Astrocyte (in vitro differentiated cells and primary cell): ENCODE measurements around the gene STK40. TPM values are rescaled to one million over a fixed set of nuclear protein-coding genes. Genes with fewer than 3 reads are reported as not detected.

Source experiments
- DNase-seq: peaks from one replicate; pipeline ENCODE4 v3.0.0-alpha.2; 2010; ENCODE audit warnings: low read depth
- FAIRE-seq: peaks from 2 replicates; lab custom pipeline; 2011; peaks lifted over from hg19 to GRCh38; lab: Jason Lieb, UNC
- H2AFZ ChIP-seq: 2 replicates; pipeline ENCODE4 v1.6.0; 2012; ENCODE audit warnings: low read depth, low read length, inconsistent platforms
- H3K27ac ChIP-seq: 2 replicates; pipeline ENCODE4 v1.5.1; 2011; ENCODE audit warnings: low read depth, low read length, inconsistent platforms
- H3K27me3 ChIP-seq: 2 replicates; pipeline ENCODE4 v1.6.0; 2011; ENCODE audit warnings: low read length, inconsistent platforms; ENCODE audit not compliant: insufficient read depth
- H3K36me3 ChIP-seq: 2 replicates; pipeline ENCODE4 v1.5.1; 2011; ENCODE audit warnings: low read length, inconsistent platforms; ENCODE audit not compliant: insufficient read depth
- H3K4me1 ChIP-seq: 2 replicates; pipeline ENCODE4 v1.5.1; 2011; ENCODE audit warnings: low read length, inconsistent platforms; ENCODE audit not compliant: insufficient read depth
- H3K4me2 ChIP-seq: 2 replicates; pipeline ENCODE4 v1.6.0; 2012; ENCODE audit warnings: low read length, inconsistent platforms
- H3K4me3 ChIP-seq: 2 replicates; pipeline ENCODE4 v1.5.1; 2011; ENCODE audit warnings: low read depth, mild to moderate bottlenecking, low read length, inconsistent platforms; ENCODE audit not compliant: insufficient read depth
- H3K79me2 ChIP-seq: 2 replicates; pipeline ENCODE4 v1.6.0; 2012; ENCODE audit warnings: mild to moderate bottlenecking, low read length, inconsistent platforms; ENCODE audit not compliant: insufficient read depth
- H3K9ac ChIP-seq: 2 replicates; pipeline ENCODE4 v1.6.0; 2012; ENCODE audit warnings: mild to moderate bottlenecking, low read length, inconsistent platforms
- H3K9me3 ChIP-seq: 2 replicates; pipeline ENCODE4 v1.5.1; 2012; ENCODE audit warnings: low read depth, mild to moderate bottlenecking, low read length, inconsistent platforms; ENCODE audit not compliant: insufficient read depth
- H4K20me1 ChIP-seq: 2 replicates; pipeline ENCODE4 v1.6.0; 2012; ENCODE audit warnings: low read length, inconsistent platforms; ENCODE audit not compliant: insufficient read depth
- H3K27ac Mint-ChIP-seq: one replicate; pipeline ENCODE4 v1.8.0; 2021; ENCODE audit warnings: mild to moderate bottlenecking, mixed read lengths; ENCODE audit not compliant: unreplicated experiment
- H3K27me3 Mint-ChIP-seq: one replicate; pipeline ENCODE4 v1.8.0; 2021; ENCODE audit warnings: low read depth, mixed read lengths; ENCODE audit not compliant: unreplicated experiment
- H3K36me3 Mint-ChIP-seq: one replicate; pipeline ENCODE4 v1.8.0; 2021; ENCODE audit warnings: low read depth, mixed read lengths; ENCODE audit not compliant: unreplicated experiment
- H3K4me1 Mint-ChIP-seq: one replicate; pipeline ENCODE4 v1.8.0; 2021; ENCODE audit warnings: low read depth, mixed read lengths; ENCODE audit not compliant: unreplicated experiment
- H3K4me3 Mint-ChIP-seq: one replicate; pipeline ENCODE4 v1.8.0; 2021; ENCODE audit warnings: mild to moderate bottlenecking, moderate library complexity, mixed read lengths; ENCODE audit not compliant: unreplicated experiment
- H3K9me3 Mint-ChIP-seq: one replicate; pipeline ENCODE4 v1.8.0; 2021; ENCODE audit warnings: mild to moderate bottlenecking, mixed read lengths; ENCODE audit not compliant: unreplicated experiment
- EZH2 ChIP-seq: IDR thresholded peaks from 2 replicates; pipeline ENCODE4 v1.6.1; 2012; ENCODE audit warnings: mild to moderate bottlenecking, low read length, inconsistent platforms; ENCODE audit not compliant: insufficient read depth
- total RNA-seq: library from RNA; stranded (reverse); gene quantifications from 2 replicates; pipeline ENCODE4 v1.2.1, GENCODE V29; 2021
- TF ChIP-seq, protein P1 (sequence below): IDR thresholded peaks from 2 replicates; pipeline ENCODE4 v1.5.1; 2011; ENCODE audit warnings: low read depth, mild to moderate bottlenecking, inconsistent platforms, low read length, moderate library complexity; ENCODE audit not compliant: insufficient read depth

The STK40 gene
- total RNA-seq, 1 donor from 2014 or later, result 71.1 TPM

DNA sequence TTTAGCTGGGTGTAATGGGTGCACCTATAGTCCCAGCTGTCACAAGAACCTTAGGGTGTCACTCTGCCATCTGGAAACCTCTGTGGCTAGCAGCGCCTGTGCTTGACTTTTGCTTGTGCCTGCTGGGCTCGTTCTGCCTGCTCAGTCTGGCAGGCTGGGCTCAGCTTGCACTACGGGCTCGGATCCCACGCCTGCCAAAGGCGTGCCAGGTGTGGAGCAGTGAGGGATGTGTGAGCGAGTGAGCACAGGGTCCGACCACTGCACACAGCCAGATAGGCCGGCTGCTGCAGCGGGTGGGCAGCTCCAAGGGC lies 14.7 kb upstream of the STK40 start:
- TF ChIP-seq, protein P1, sequence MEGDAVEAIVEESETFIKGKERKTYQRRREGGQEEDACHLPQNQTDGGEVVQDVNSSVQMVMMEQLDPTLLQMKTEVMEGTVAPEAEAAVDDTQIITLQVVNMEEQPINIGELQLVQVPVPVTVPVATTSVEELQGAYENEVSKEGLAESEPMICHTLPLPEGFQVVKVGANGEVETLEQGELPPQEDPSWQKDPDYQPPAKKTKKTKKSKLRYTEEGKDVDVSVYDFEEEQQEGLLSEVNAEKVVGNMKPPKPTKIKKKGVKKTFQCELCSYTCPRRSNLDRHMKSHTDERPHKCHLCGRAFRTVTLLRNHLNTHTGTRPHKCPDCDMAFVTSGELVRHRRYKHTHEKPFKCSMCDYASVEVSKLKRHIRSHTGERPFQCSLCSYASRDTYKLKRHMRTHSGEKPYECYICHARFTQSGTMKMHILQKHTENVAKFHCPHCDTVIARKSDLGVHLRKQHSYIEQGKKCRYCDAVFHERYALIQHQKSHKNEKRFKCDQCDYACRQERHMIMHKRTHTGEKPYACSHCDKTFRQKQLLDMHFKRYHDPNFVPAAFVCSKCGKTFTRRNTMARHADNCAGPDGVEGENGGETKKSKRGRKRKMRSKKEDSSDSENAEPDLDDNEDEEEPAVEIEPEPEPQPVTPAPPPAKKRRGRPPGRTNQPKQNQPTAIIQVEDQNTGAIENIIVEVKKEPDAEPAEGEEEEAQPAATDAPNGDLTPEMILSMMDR, result no peak
- TF ChIP-seq EZH2, result no peak
- Histone ChIP-seq H3K27ac (no peak overlapping the region), H3K4me2 (no peak overlapping the region), H3K4me1 (peaks cover 10% of the 10 kb centered on the region), H3K36me3 (no peaks in the 10 kb centered on the region), H3K4me3 (no peak overlapping the region), H3K9me3 (no peaks in the 10 kb centered on the region), H3K79me2 (peaks cover 15% of the 10 kb centered on the region), H2AFZ (no peak overlapping the region), H3K27me3 (no peaks in the 10 kb centered on the region), H4K20me1 (no peaks in the 10 kb centered on the region), H3K9ac (no peak overlapping the region)
- FAIRE-seq (no peak), DNase-seq (no peak)
- Mint-ChIP-seq H3K9me3 (no peaks in the 10 kb centered on the region), H3K27me3 (no peaks in the 10 kb centered on the region), H3K4me1 (peaks cover 19% of the 10 kb centered on the region), H3K36me3 (peaks cover 2% of the 10 kb centered on the region), H3K27ac (no peak overlapping the region), H3K4me3 (peak overlapping the region; percentile 85)

DNA sequence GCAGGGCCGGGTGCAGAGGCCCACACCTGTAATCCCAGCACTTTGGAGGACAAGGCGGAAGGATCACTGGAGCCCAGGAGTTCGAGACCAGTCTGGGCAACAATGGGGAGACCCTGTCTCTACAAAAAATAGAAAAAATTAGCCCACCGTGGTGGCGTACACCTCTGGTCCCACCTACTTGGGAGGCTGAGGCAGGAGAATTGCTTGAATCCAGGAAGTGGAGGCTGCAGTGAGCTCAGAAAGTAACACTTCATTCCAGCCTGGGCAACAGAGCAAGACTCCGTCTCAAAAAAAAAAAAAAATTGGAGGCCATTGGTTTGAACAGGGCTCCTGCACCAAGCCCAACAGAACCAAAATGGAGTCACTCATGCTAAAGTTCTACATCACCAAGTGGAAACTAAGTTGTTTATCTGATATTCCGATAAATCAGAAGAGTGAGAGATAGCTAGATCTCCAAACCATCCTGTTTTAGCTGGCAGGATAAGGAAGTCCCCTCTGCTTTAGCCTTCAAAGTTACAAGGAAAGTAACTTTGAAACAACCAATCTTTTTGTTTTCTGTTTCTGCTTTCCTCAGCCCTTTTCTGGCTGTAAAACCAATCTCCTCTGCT lies 12.8 kb upstream of the STK40 start:
- Histone ChIP-seq H3K79me2 (peaks cover 29% of the 10 kb centered on the region), H3K27me3 (no peaks in the 10 kb centered on the region), H3K4me3 (peak overlapping the region; percentile 91), H3K4me2 (peak overlapping the region; percentile 88), H4K20me1 (peaks cover 5% of the 10 kb centered on the region), H2AFZ (no peak overlapping the region), H3K9me3 (no peaks in the 10 kb centered on the region), H3K36me3 (peaks cover 6% of the 10 kb centered on the region), H3K27ac (peak overlapping the region; percentile 92), H3K9ac (peak overlapping the region; percentile 95), H3K4me1 (peaks cover 10% of the 10 kb centered on the region)
- peak overlapping the region; percentile 98 for H3K27ac Mint-ChIP-seq
- TF ChIP-seq, protein P1, result no peak
- no peak for TF ChIP-seq EZH2
- DNase-seq (no peak), FAIRE-seq (no peak)
- no peaks in the 10 kb centered on the region for H3K9me3 Mint-ChIP-seq
- H3K4me1 Mint-ChIP-seq, result peaks cover 19% of the 10 kb centered on the region
- no peaks in the 10 kb centered on the region for H3K27me3 Mint-ChIP-seq
- H3K4me3 Mint-ChIP-seq, result peak overlapping the region; percentile 97
- peaks cover 2% of the 10 kb centered on the region for H3K36me3 Mint-ChIP-seq

DNA sequence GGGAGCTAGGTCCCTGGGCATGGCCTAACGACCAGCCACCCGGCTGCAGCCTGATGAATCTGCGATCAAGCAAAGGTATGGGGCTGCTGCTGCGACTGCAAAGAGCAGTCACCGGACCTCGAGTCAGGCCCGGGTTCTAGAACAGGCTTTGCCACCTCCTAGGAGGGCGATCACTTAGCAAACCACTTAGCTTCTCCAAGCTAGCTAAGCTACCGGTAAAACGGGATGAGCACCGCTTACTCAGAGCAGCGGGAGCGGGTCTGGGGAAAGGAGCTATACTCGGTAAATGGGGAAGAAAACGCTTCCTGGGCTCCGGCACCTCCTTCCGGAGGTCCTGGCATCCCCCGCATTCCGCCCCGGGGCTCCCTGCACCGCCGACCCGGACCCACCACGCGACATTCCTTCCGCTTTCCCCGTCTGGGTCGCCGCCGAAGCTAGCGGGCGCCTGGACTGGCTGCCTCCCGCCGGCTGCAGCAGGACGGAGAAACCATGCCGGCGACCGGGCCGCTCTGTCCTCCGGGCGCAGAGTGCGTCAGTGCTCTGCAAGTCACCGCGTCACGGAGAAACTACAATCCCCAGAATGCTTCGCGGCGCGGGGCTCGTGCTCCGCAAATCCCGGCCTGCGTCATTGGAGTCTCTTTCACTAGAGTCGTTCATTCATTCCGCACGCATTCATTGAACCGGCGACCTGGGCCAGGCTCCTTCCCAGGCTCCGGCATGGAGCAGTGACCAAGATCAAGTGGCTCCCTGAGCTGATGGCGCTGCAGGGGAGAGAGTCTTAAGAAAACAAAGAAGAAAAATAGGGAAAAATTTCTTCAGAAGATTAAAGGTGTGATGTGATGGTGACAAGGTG lies 11.9 kb upstream of the STK40 start, which contains the start of gene LSM10:
Gene LSM10 (minus strand): TSS at position 531 of the 853 bp plus-strand sequence. CDS start 3,779 bp downstream, outside the sequence.
- FAIRE-seq, result no peak
- H4K20me1 ChIP-seq, result peaks cover 5% of the 10 kb centered on the region
- peak within 1 kb of the TSS; percentile 98 for H3K27ac Mint-ChIP-seq

More for the DNA sequence above, 11.9 kb upstream of the STK40 start, which contains the start of gene LSM10:
- DNase-seq, result peak; percentile 89
- peak within 1 kb of the TSS; percentile 89 for H2AFZ ChIP-seq
- TF ChIP-seq, protein P1, result no peak
- TF ChIP-seq EZH2, result no peak
- H3K36me3 ChIP-seq, result peaks cover 9% of the 10 kb centered on the region
- H3K9me3 ChIP-seq, result no peaks in the 10 kb centered on the region
- H3K4me1 Mint-ChIP-seq, result peaks cover 19% of the 10 kb centered on the region
- H3K4me3 ChIP-seq, result peak within 1 kb of the TSS; percentile 91
- no peaks in the 10 kb centered on the region for H3K27me3 Mint-ChIP-seq
- peaks cover 10% of the 10 kb centered on the region for H3K4me1 ChIP-seq
- H3K4me3 Mint-ChIP-seq, result peak within 1 kb of the TSS; percentile 97
- H3K9ac ChIP-seq, result peak within 1 kb of the TSS; percentile 95
- peaks cover 30% of the 10 kb centered on the region for H3K79me2 ChIP-seq
- peaks cover 8% of the 10 kb centered on the region for H3K36me3 Mint-ChIP-seq
- peak within 1 kb of the TSS; percentile 88 for H3K4me2 ChIP-seq
- H3K27me3 ChIP-seq, result no peaks in the 10 kb centered on the region
- H3K9me3 Mint-ChIP-seq, result no peaks in the 10 kb centered on the region
- peak within 1 kb of the TSS; percentile 92 for H3K27ac ChIP-seq
